ENCODE results near the gene REN. TPM values are rescaled to one million over a fixed set of nuclear protein-coding genes. Genes with fewer than 3 reads are reported as not detected.
A peak's percentile ranks its signal among the peaks of the same experiment; 100 is the strongest.

Gene REN
- total and polyA plus RNA-seq, 3 donors from 2014 or later, result 2.2 TPM; not detected in 2

DNA sequence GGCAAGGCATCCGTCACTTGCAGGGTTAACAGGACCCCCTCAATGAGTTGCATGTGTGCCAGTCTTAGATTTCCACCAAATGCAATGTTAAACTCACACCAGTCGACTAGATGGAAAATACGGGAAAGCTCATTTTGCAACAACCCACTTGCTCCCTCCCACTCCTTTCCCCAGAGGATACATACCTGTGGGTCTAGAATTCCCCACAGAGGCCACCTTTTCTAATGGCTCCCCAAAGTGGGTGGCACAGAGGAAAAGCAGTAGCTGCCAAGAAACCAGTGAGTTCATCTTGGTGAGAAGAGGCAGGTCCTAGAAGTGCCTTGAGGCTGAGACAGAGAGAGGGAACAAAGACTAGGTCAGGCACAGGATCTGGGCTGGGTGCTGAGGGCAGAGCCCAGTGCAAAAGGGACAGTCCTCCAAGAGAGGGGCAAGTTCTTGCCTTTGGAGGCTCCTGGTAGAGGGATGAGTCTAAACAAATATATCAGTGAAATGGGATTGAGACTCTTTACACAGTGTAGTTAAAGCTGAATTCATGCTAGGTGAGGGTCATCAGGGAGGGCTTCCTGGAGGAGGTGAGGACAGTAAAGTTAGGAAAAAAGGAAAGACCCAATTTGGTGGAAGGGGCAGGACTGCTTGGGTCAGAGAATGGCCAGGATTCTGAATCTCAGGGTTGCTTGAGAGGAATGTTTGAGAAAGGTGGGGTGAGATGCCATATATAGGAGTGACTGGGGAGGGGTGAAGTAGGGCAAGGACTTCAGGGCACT lies 26.6 kb upstream of the REN start:
- Histone ChIP-seq H3K27ac (no peak overlapping the region), H3K9me3 (no peaks in the 10 kb centered on the region), H3K27me3 (no peaks in the 10 kb centered on the region), H3K4me1 (no peaks in the 10 kb centered on the region), H3K4me3 (no peak overlapping the region), H3K36me3 (ENCODE audit: low read depth, missing control alignments) (no peaks in the 10 kb centered on the region)
- intact Hi-C loops (cut with DNase I; ENCODE audit: low total_unique reads), result no loop called here
- TF ChIP-seq, protein P1, sequence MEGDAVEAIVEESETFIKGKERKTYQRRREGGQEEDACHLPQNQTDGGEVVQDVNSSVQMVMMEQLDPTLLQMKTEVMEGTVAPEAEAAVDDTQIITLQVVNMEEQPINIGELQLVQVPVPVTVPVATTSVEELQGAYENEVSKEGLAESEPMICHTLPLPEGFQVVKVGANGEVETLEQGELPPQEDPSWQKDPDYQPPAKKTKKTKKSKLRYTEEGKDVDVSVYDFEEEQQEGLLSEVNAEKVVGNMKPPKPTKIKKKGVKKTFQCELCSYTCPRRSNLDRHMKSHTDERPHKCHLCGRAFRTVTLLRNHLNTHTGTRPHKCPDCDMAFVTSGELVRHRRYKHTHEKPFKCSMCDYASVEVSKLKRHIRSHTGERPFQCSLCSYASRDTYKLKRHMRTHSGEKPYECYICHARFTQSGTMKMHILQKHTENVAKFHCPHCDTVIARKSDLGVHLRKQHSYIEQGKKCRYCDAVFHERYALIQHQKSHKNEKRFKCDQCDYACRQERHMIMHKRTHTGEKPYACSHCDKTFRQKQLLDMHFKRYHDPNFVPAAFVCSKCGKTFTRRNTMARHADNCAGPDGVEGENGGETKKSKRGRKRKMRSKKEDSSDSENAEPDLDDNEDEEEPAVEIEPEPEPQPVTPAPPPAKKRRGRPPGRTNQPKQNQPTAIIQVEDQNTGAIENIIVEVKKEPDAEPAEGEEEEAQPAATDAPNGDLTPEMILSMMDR (IDR thresholded peaks at IDR 0.05), result no peak
- TF ChIP-seq POLR2A (IDR thresholded peaks at IDR 0.05), result no peak
- WGBS, 2 donors, result 91 to 92% methylated on average over 3 of the region's 3 CpGs
- DNase-seq, result no peak

DNA sequence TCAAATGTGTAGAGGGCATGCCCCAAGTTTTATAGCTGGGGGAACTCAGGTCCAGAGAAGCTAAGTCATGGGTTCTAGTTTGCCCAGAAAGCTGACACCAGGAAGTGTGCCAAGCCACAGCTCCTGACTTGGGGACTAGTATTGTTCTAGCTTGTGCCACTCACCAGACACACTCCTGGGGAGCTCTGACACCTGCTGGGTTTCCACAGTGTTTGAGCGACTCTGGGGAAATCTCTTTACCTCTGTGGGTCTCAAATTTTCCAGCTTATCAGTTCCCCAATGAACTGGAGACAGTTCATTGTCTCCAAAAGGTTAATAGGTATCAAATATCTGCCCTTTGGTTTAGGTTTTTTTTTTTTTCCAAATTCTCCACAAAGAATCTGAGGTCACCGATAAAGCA lies 25.9 kb upstream of the REN start:
- H3K9me3 ChIP-seq, result no peaks in the 10 kb centered on the region
- 86 to 95% methylated on average over 2 of the region's 2 CpGs for WGBS, 2 donors

DNA sequence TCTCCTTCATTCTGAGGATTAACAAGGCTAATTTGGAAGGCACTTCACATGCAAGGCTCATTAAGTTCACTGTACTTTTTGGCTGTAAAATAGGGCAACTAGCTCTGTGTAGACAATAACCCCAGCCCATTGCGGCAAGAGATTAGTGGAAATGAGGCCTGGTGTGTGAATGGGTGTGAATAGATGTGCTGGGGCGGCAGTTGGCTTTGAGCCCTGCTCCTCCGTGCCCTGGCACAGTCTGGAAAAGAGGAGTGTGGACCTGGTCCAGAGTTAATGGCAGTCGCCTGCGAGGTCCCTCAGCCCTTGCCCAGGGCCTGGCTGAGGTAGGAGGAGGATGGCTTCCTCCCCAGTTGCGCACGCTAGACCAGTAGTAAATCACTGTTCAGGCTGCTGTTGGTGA lies 25.3 kb upstream of the REN start:
- 73 to 79% methylated on average over 7 of the region's 7 CpGs for WGBS, 2 donors
- TF ChIP-seq, protein P1 (IDR thresholded peaks at IDR 0.05), result no peak
- TF ChIP-seq POLR2A (IDR thresholded peaks at IDR 0.05), result no peak
- no peak for DNase-seq
- Histone ChIP-seq H3K9me3 (no peaks in the 10 kb centered on the region), H3K4me3 (no peak overlapping the region), H3K27ac (no peak overlapping the region), H3K4me1 (no peaks in the 10 kb centered on the region), H3K27me3 (no peaks in the 10 kb centered on the region), H3K36me3 (ENCODE audit: low read depth, missing control alignments) (no peaks in the 10 kb centered on the region)
- intact Hi-C loops (cut with DNase I; ENCODE audit: low total_unique reads), result no loop called here

More for the DNA sequence above, 25.9 kb upstream of the REN start:
- no peak for DNase-seq
- intact Hi-C loops (cut with DNase I; ENCODE audit: low total_unique reads), result no loop called here
- TF ChIP-seq, protein P1 (IDR thresholded peaks at IDR 0.05), result no peak
- no peak for TF ChIP-seq POLR2A (IDR thresholded peaks at IDR 0.05)
- H3K4me3 ChIP-seq, result no peak overlapping the region
- no peaks in the 10 kb centered on the region for H3K36me3 ChIP-seq (ENCODE audit: low read depth, missing control alignments)
- H3K4me1 ChIP-seq, result no peaks in the 10 kb centered on the region
- no peaks in the 10 kb centered on the region for H3K27me3 ChIP-seq
- no peak overlapping the region for H3K27ac ChIP-seq

DNA sequence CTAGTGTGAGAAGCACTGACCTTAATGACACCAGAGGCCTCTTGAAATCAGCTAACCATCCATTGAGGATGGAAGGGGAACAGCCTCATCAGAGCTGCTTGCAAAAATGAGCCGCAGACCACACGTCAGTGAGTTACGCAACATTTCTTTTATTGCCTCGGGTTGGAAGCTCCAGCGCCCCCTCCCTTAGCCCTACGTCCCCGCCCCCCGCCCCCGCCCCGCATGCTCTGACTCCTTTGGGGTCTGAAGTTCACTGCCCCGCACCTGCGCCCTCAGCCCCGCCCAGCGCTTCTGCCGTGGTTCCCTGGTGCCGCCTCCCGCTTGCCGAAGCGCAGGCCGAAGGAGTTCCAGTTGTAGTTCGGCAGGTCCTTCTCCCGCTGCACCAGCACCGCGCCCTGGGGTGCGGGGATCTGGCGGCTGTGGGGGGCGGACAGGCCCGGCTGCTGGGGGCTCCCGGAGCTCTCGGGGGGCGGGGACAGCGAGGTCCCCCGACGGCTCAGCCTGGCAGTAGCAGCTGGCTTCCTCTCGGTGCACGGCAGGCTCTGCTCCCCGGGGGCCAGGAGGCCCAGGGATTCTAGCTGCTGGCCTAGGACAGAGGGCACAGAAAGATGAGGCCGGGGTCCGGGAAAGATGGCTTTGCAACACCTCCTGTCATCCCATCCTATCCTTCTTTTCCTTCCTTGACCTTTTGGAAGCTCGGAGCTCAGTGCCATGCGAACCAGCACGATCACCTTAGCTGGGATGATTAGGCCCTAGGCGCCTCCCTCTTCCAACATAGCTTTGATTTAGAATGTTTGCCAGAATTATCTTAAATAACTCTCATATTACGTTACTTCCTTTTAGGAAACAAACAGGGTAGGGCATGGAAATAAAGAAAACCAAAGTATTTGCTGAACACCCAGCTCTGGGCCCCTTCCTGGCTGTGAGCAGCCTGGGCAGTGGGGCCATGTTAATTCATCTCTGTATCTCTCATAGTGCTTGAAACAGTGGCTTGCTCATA lies 24.4 kb upstream of the REN start:
- no peaks in the 10 kb centered on the region for H3K27me3 ChIP-seq
- no peak for DNase-seq
- no peak for TF ChIP-seq POLR2A (IDR thresholded peaks at IDR 0.05)
- TF ChIP-seq, protein P1 (IDR thresholded peaks at IDR 0.05), result no peak
- H3K27ac ChIP-seq, result no peak overlapping the region
- no peaks in the 10 kb centered on the region for H3K4me1 ChIP-seq
- peak overlapping the region in 1 of 2 donors; percentile 39 for H3K4me3 ChIP-seq
- intact Hi-C loops (cut with DNase I; ENCODE audit: low total_unique reads), result no loop called here
- H3K36me3 ChIP-seq (ENCODE audit: low read depth, missing control alignments), result no peaks in the 10 kb centered on the region
- H3K9me3 ChIP-seq, result no peaks in the 10 kb centered on the region
- 28 to 46% methylated on average over 12 to 36 of the region's 44 CpGs for WGBS, 2 donors

All from testis (tissue), 3 donors.